Measurements from ENCODE around the gene MAPRE3.

DNA sequence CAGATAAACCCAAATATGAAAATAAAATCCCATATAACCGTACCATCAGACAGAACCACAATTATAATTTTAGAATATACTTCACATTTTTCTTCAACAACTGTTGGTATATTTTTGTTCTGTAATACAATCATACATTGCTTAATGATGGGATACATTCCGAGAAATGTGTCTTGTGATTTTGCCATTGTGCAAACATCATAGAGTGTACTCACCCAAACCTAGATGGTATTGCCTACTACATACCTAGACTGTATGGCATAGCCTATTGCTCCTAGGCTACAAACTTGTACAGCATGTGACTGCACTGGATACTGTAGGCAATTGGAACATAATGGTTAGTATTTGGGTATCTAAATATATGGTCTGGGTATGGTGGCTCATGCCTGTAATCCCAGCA is 30.6 kb downstream of the MAPRE3 start:
- TF ChIP-seq CTCF (IDR thresholded peaks at IDR 0.05) (no peak), POLR2A (IDR thresholded peaks at IDR 0.05) (no peak)
